Caco-2 (cell line): Measurements from ENCODE around the gene FOXP1. TPM values are rescaled to one million over a fixed set of nuclear protein-coding genes. Genes with fewer than 3 reads are reported as not detected.

Source experiments
- BruUV-seq: library from RNA; stranded (reverse); fragments of 400-500 nt; replicated peaks from 2 replicates; lab custom pipeline; 2021; lab: Mats Ljungman, UMichigan
- CTCF ChIA-PET: fragments of 300-600 bp; sonication (Branson Sonifier 250); formaldehyde crosslinking; loops from one replicate; lab custom pipeline; 2022; ENCODE audit warnings: antibody characterized with exemption; lab: Charles Lee
- POLR2A ChIA-PET: fragments of 300-600 bp; sonication (Branson Sonifier 250); formaldehyde crosslinking; loops from one replicate; lab custom pipeline; 2022; ENCODE audit warnings: antibody characterized with exemption; lab: Charles Lee
- DNase-seq, 2 experiments: peaks; one replicate each; pipeline versions ENCODE4 v3.0.0 to v3.0.0-alpha.2; 2020 to 2022
- H3K27me3 ChIP-seq: replicated peaks from 2 replicates; pipeline ENCODE4 v1.6.0; 2011; ENCODE audit warnings: low read length; ENCODE audit not compliant: control insufficient read depth, insufficient read depth
- H3K36me3 ChIP-seq: 2 replicates; pipeline ENCODE4 v1.5.1; 2011; ENCODE audit warnings: low read length; ENCODE audit not compliant: control insufficient read depth, insufficient read depth
- H3K4me1 ChIP-seq: fragments of 250-450 bp; sonication (Bioruptor Pico); 2 replicates; pipeline ENCODE4 v1.5.1; 2020; ENCODE audit warnings: mild to moderate bottlenecking
- H3K4me3 ChIP-seq: 2 replicates; pipeline ENCODE4 v1.5.1; 2011; ENCODE audit warnings: low read depth, mild to moderate bottlenecking, control low read depth, low read length
- H3K9me3 ChIP-seq: fragments of 250-450 bp; sonication (Bioruptor Pico); 2 replicates; pipeline ENCODE4 v1.5.1; 2020; ENCODE audit warnings: mild to moderate bottlenecking, moderate library complexity
- H3K27ac Mint-ChIP-seq: one replicate; pipeline ENCODE4 v1.8.0; 2022; ENCODE audit warnings: mixed read lengths; ENCODE audit not compliant: unreplicated experiment
- H3K27me3 Mint-ChIP-seq: one replicate; pipeline ENCODE4 v1.8.0; 2022; ENCODE audit warnings: mixed read lengths; ENCODE audit not compliant: insufficient read depth, unreplicated experiment
- H3K36me3 Mint-ChIP-seq: one replicate; pipeline ENCODE4 v1.8.0; 2022; ENCODE audit warnings: mild to moderate bottlenecking, mixed read lengths; ENCODE audit not compliant: insufficient read depth, unreplicated experiment
- H3K4me1 Mint-ChIP-seq: one replicate; pipeline ENCODE4 v1.8.0; 2022; ENCODE audit warnings: low read depth, mixed read lengths; ENCODE audit not compliant: unreplicated experiment
- H3K4me3 Mint-ChIP-seq: one replicate; pipeline ENCODE4 v1.8.0; 2022; ENCODE audit warnings: mild to moderate bottlenecking, moderate library complexity, mixed read lengths; ENCODE audit not compliant: unreplicated experiment
- H3K9me3 Mint-ChIP-seq: one replicate; pipeline ENCODE4 v1.8.0; 2022; ENCODE audit warnings: mixed read lengths; ENCODE audit not compliant: unreplicated experiment
- intact Hi-C: fragments of 100-400 bp; cut with micrococcal nuclease; formaldehyde crosslinking; loops from one replicate; pipeline ENCODE4 v1.10.0; 2022; ENCODE audit not compliant: unreplicated experiment
- total RNA-seq: library from RNA; stranded (reverse); gene quantifications from 2 replicates; pipeline ENCODE4 v1.2.3, GENCODE V29; 2022
- TF ChIP-seq, protein P1 (sequence below), 2 experiments: fragments of 200-600 bp in 1 of 2; IDR thresholded peaks; 1 replicate in 1 of 2; 2 replicates in 1 of 2; pipeline versions ENCODE4 v1.5.1 to v1.8.0; 2011 to 2022; ENCODE audit warnings: antibody characterized with exemption in 1 of 2, control low read depth in 1 of 2, inconsistent platforms in 1 of 2, low read depth in 1 of 2, low read length in 1 of 2, mild to moderate bottlenecking in 1 of 2, moderate library complexity in 1 of 2; ENCODE audit not compliant: insufficient read depth in 1 of 2, severe bottlenecking in 1 of 2, unreplicated experiment in 1 of 2

Gene FOXP1
- total RNA-seq, 1 experiment from 2014 or later: 131 TPM

DNA sequence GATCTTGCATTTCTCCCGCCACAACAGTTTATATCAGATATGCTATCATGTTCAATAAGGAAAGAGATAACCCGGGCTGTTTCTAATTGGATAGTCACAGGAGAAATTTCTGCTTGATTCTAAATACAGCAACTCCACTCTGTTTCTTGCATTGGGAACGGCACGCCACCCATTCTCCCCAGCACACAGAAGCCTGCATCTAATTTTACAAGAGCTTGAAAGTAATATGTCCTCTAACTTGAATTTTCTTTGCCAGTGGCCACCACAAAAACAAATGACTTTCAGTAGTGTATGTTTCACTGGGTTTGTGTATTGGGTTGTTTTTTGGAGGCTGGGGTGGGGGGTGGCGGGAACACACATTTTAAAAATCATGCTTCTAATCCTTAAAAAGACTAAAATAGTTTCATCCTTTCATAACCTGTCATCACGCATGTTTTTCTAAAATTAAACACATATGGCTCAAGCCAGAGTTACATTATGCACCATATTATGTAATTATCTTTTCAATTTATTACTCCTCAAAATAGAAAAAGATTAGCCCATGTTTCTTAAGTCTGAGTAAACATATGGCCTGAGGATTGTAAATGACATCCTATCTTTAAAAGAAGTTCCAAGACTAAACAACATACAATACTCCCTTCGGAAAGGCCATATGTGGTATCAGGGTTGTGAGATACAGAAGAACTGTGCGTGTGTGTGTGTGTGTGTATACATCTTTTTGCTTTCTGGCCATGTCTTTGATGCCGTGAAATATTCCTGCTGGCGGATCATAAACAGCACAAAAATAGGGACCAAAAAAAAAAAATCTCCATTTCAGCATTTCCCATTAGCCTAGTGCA lies 176.3 kb downstream of the FOXP1 start:
- intact Hi-C loops: no loop called here
- H3K9me3 Mint-ChIP-seq: peaks cover 9% of the 10 kb centered on the region
- H3K4me1 Mint-ChIP-seq: peaks cover 21% of the 10 kb centered on the region
- Histone ChIP-seq H3K36me3 (no peaks in the 10 kb centered on the region), H3K9me3 (no peaks in the 10 kb centered on the region), H3K4me3 (no peak overlapping the region), H3K27me3 (no peaks in the 10 kb centered on the region), H3K4me1 (peaks cover 33% of the 10 kb centered on the region)
- CTCF ChIA-PET: no interaction called here
- H3K4me3 Mint-ChIP-seq: no peak overlapping the region
- no peaks in the 10 kb centered on the region for H3K27me3 Mint-ChIP-seq
- DNase-seq: no peak
- H3K36me3 Mint-ChIP-seq: peaks cover 6% of the 10 kb centered on the region
- TF ChIP-seq, protein P1, sequence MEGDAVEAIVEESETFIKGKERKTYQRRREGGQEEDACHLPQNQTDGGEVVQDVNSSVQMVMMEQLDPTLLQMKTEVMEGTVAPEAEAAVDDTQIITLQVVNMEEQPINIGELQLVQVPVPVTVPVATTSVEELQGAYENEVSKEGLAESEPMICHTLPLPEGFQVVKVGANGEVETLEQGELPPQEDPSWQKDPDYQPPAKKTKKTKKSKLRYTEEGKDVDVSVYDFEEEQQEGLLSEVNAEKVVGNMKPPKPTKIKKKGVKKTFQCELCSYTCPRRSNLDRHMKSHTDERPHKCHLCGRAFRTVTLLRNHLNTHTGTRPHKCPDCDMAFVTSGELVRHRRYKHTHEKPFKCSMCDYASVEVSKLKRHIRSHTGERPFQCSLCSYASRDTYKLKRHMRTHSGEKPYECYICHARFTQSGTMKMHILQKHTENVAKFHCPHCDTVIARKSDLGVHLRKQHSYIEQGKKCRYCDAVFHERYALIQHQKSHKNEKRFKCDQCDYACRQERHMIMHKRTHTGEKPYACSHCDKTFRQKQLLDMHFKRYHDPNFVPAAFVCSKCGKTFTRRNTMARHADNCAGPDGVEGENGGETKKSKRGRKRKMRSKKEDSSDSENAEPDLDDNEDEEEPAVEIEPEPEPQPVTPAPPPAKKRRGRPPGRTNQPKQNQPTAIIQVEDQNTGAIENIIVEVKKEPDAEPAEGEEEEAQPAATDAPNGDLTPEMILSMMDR (IDR thresholded peaks at IDR 0.05; ENCODE audit: insufficient read depth in 1 of 2, low read depth in 1 of 2, low read length in 1 of 2, severe bottlenecking in 1 of 2, unreplicated experiment in 1 of 2): no peak
- no TSS peak for BruUV-seq
- peak overlapping the region; percentile 57 for H3K27ac Mint-ChIP-seq
- POLR2A ChIA-PET: no interaction called here

DNA sequence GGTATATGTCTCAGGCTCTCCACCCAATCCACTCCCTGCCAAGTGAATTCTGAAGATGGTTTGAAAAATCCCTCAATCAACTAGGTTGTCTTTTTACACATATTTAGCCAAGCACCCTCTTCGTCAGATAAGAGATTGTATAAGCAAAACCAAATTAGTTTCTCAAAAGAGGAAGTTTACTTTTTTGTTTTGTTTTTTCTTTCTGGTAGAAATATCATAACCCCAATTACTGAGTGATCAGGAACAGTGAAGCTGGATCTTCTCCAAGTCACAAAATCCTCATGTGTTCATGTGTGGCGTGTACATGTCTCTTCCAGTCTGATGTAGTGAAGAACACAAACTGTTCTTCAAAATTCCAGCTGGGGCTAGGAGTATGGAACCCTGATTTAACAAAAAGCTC lies 180.6 kb downstream of the FOXP1 start:
- no peak overlapping the region for H3K4me3 Mint-ChIP-seq
- no peak for DNase-seq
- intact Hi-C loops: no loop called here
- BruUV-seq: no TSS peak
- peaks cover 28% of the 10 kb centered on the region for H3K4me1 Mint-ChIP-seq
- H3K27me3 ChIP-seq: no peaks in the 10 kb centered on the region
- no peaks in the 10 kb centered on the region for H3K27me3 Mint-ChIP-seq
- no peak overlapping the region for H3K27ac Mint-ChIP-seq
- peaks cover 6% of the 10 kb centered on the region for H3K36me3 Mint-ChIP-seq
- peaks cover 9% of the 10 kb centered on the region for H3K9me3 Mint-ChIP-seq
- H3K4me1 ChIP-seq: peaks cover 46% of the 10 kb centered on the region
- TF ChIP-seq, protein P1 (IDR thresholded peaks at IDR 0.05; ENCODE audit: insufficient read depth in 1 of 2, low read depth in 1 of 2, low read length in 1 of 2, severe bottlenecking in 1 of 2, unreplicated experiment in 1 of 2): no peak
- ChIA-PET POLR2A (no interaction called here), CTCF (no interaction called here)
- no peaks in the 10 kb centered on the region for H3K9me3 ChIP-seq
- no peak overlapping the region for H3K4me3 ChIP-seq
- no peaks in the 10 kb centered on the region for H3K36me3 ChIP-seq

DNA sequence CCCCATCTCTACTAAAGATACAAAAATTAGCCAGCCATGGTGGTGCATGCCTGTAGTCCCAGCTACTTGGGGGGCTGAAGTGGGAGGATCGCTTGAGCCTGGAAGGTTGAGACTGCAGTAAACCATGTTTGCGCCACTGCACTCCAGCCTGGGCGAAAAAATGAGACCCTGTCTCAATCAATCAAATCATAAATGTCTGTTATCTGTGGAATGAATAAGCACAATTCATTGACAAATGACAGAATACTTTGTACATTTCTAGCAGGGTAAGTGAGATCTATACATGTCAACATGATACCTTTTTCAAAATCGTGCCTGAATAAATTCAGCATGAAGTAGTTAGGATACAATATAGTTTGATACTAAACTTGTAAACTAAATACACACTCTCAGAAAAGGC lies 181.2 kb downstream of the FOXP1 start:
- H3K36me3 ChIP-seq: no peaks in the 10 kb centered on the region
- ChIA-PET CTCF (no interaction called here), POLR2A (no interaction called here)
- H3K4me3 ChIP-seq: no peak overlapping the region
- intact Hi-C loops: no loop called here
- TF ChIP-seq, protein P1 (IDR thresholded peaks at IDR 0.05; ENCODE audit: insufficient read depth in 1 of 2, low read depth in 1 of 2, low read length in 1 of 2, severe bottlenecking in 1 of 2, unreplicated experiment in 1 of 2): no peak
- no peaks in the 10 kb centered on the region for H3K27me3 ChIP-seq
- Mint-ChIP-seq H3K27me3 (no peaks in the 10 kb centered on the region), H3K27ac (no peak overlapping the region), H3K4me3 (no peak overlapping the region), H3K4me1 (peaks cover 22% of the 10 kb centered on the region), H3K36me3 (peaks cover 6% of the 10 kb centered on the region), H3K9me3 (peaks cover 9% of the 10 kb centered on the region)
- peaks cover 46% of the 10 kb centered on the region for H3K4me1 ChIP-seq
- BruUV-seq: no TSS peak
- H3K9me3 ChIP-seq: no peaks in the 10 kb centered on the region
- DNase-seq: no peak
